Measurements from ENCODE around the gene GPR161.

GRCh38 chr1:168085401-168085872 lies 51.3 kb downstream of the GPR161 start:
- TF ChIP-seq CTCF (conservative IDR thresholded peaks at IDR 0.05; ENCODE audit: low read depth, low read length), result no peak
- TF ChIP-seq EZH2 (IDR thresholded peaks at IDR 0.05; ENCODE audit: low read length, unreplicated experiment), result no peak
- TF ChIP-seq EZH2phosphoT487 (IDR thresholded peaks at IDR 0.05; ENCODE audit: borderline replicate concordance, low read length), result no peak

Measured in PC-3 (cell line).